HEK293T (cell line): ENCODE data around the gene RAB1A.

ENCODE experiments used
- BHLHE40 ChIP-seq: fragments of 450-650 bp; IDR thresholded peaks from 2 replicates; pipeline ENCODE4 v1.6.1; 2016; ENCODE audit warnings: mild to moderate bottlenecking, moderate library complexity, borderline replicate concordance
- ELF4 ChIP-seq: fragments of 450-650 bp; IDR thresholded peaks from 2 replicates; pipeline ENCODE4 v1.6.1; 2017; ENCODE audit warnings: antibody characterized with exemption
- FOXA1 ChIP-seq: fragments of 450-650 bp; IDR thresholded peaks from 2 replicates; pipeline ENCODE4 v1.6.1; 2016; ENCODE audit warnings: mild to moderate bottlenecking
- FOXK2 ChIP-seq: fragments of 450-650 bp; IDR thresholded peaks from 2 replicates; pipeline ENCODE4 v1.6.1; 2016; ENCODE audit warnings: mild to moderate bottlenecking
- HDGF ChIP-seq: fragments of 450-650 bp; IDR thresholded peaks from 2 replicates; pipeline ENCODE4 v1.6.1; 2017; ENCODE audit warnings: antibody characterized with exemption, borderline replicate concordance
- NFRKB ChIP-seq: fragments of 450-650 bp; IDR thresholded peaks from 2 replicates; pipeline ENCODE4 v1.6.1; 2016; ENCODE audit warnings: mild to moderate bottlenecking, moderate library complexity
- PKNOX1 ChIP-seq: fragments of 450-650 bp; IDR thresholded peaks from 2 replicates; pipeline ENCODE4 v1.6.1; 2016
- ZNF384 ChIP-seq: fragments of 450-650 bp; IDR thresholded peaks from 2 replicates; pipeline ENCODE4 v1.6.1; 2016

- TF ChIP-seq NFRKB (no peak), ZNF384 (no peak), FOXK2 (no peak), PKNOX1 (no peak), HDGF (no peak), BHLHE40 (no peak), ELF4 (no peak), FOXA1 (no peak)
These were observed 72.9 kb downstream of the RAB1A start for GRCh38 chr2:65057054-65057375.
